K562 (cell line): Measurements from ENCODE around the gene PPFIA1. TPM values are rescaled to one million over a fixed set of nuclear protein-coding genes. Genes with fewer than 3 reads are reported as not detected.

ENCODE experiments used
- ATAC-seq: fragments of 200-7000 bp; cut with Tn5 transposase; 3 replicates; pipeline ENCODE4 v1.9.1; 2020; ENCODE audit warnings: moderate library complexity
- BruUV-seq: library from RNA; stranded (reverse); fragments of 400-500 nt; replicated peaks from 2 replicates; lab custom pipeline; 2021; lab: Mats Ljungman, UMichigan
- CTCF ChIA-PET: fragments of 300-600 bp; formaldehyde crosslinking; extraction: SDS; loops from one replicate; lab custom pipeline; 2021; ENCODE audit warnings: low intra/inter-chr PET ratio; lab: Yijun Ruan, JAX
- POLR2A ChIA-PET: fragments of 300-600, 350-650 bp; sonication (Branson Sonifier 250); formaldehyde crosslinking; extraction: SDS; loops from one replicate; lab custom pipeline; 2021; ENCODE audit warnings: antibody characterized with exemption, inconsistent platforms; lab: Yijun Ruan, JAX
- DNase-seq, 4 experiments: peaks; one replicate each; pipeline versions ENCODE4 v3.0.0 to v3.0.0-alpha.2; 2011 to 2018; ENCODE audit warnings: low spot score in 3 of 4, mixed read lengths in 3 of 4; ENCODE audit errors: extremely low read depth in 1 of 4
- FAIRE-seq: peaks from 2 replicates; lab custom pipeline; 2011; peaks lifted over from hg19 to GRCh38; lab: Jason Lieb, UNC
- H2AFZ ChIP-seq: 2 replicates; pipeline ENCODE4 v1.6.0; 2011; ENCODE audit warnings: low read depth, low read length, control low read depth, inconsistent platforms
- H3K27ac ChIP-seq: fragments of 200-600 bp; 3 replicates; pipeline ENCODE4 v1.8.0; 2011; ENCODE audit warnings: low read depth, mild to moderate bottlenecking, control low read depth, inconsistent platforms, low read length, moderate library complexity, mixed read lengths; ENCODE audit errors: extremely low read depth
- H3K27me3 ChIP-seq, 2 experiments: fragments of 300-600 bp in 1 of 2; 2 replicates in 1 of 2; 3 replicates in 1 of 2; pipeline versions ENCODE4 v1.6.0 to v1.8.0; 2011; ENCODE audit warnings: inconsistent platforms in 2 of 2, low read length in 2 of 2, mild to moderate bottlenecking in 1 of 2, mixed read lengths in 1 of 2, moderate library complexity in 1 of 2; ENCODE audit not compliant: control insufficient read depth in 2 of 2, insufficient read depth in 2 of 2
- H3K36me3 ChIP-seq: fragments of 300-600 bp; 3 replicates; pipeline ENCODE4 v1.8.0; 2011; ENCODE audit warnings: mild to moderate bottlenecking, low read length, inconsistent platforms; ENCODE audit not compliant: control insufficient read depth, insufficient read depth
- H3K4me1 ChIP-seq, 2 experiments: fragments of 200-600 bp in 1 of 2; replicated peaks in 1 of 2; 2 replicates in 1 of 2; 3 replicates in 1 of 2; pipeline versions ENCODE4 v1.5.1 to v1.8.0; 2011; ENCODE audit warnings: inconsistent platforms in 2 of 2, low read length in 2 of 2, mild to moderate bottlenecking in 1 of 2, mixed read lengths in 1 of 2, moderate library complexity in 1 of 2; ENCODE audit not compliant: control insufficient read depth in 2 of 2, insufficient read depth in 2 of 2
- H3K4me2 ChIP-seq: 2 replicates; pipeline ENCODE4 v1.6.1; 2011; ENCODE audit warnings: low read length, control low read depth, inconsistent platforms, mixed read lengths; ENCODE audit not compliant: insufficient read depth
- H3K4me3 ChIP-seq: fragments of 200-600 bp; sonication (generic), shearing (Covaris generic); 2 replicates; pipeline ENCODE4 v1.5.1; 2016; ENCODE audit warnings: control low read depth, inconsistent platforms
- H3K79me2 ChIP-seq: fragments of 200-600 bp; 3 replicates; pipeline ENCODE4 v1.8.0; 2011; ENCODE audit warnings: low read length, inconsistent platforms; ENCODE audit not compliant: control insufficient read depth, insufficient read depth
- H3K9ac ChIP-seq, 2 experiments: 2 replicates each; pipeline versions ENCODE4 v1.6.0 to v1.6.1; 2011; ENCODE audit warnings: low read depth in 2 of 2, low read length in 2 of 2, control low read depth in 1 of 2, inconsistent platforms in 1 of 2, mild to moderate bottlenecking in 1 of 2, mixed read lengths in 1 of 2; ENCODE audit not compliant: insufficient read depth in 1 of 2
- H3K9me1 ChIP-seq: one replicate; pipeline ENCODE4 v1.6.0; 2011; ENCODE audit warnings: inconsistent platforms, mild to moderate bottlenecking, low read length, moderate library complexity; ENCODE audit not compliant: control insufficient read depth, insufficient read depth
- H3K9me3 ChIP-seq: replicated peaks from 2 replicates; pipeline ENCODE4 v1.5.1; 2011; ENCODE audit warnings: low read depth, low read length, inconsistent platforms; ENCODE audit not compliant: control insufficient read depth, insufficient read depth
- H4K20me1 ChIP-seq: replicated peaks from 2 replicates; pipeline ENCODE4 v1.6.1; 2011; ENCODE audit warnings: low read length, inconsistent platforms, mixed read lengths; ENCODE audit not compliant: control insufficient read depth, insufficient read depth
- ELF1 ChIP-seq: fragments of 200-800 bp; sonication (Bioruptor generic); IDR thresholded peaks from 2 replicates; pipeline ENCODE4 v1.6.1; 2016; ENCODE audit warnings: missing genetic modification characterization, missing compliant biosample characterization
- FOXA3 ChIP-seq, 2 experiments: fragments of 450-650 bp in 1 of 2; sonication (generic) in 1 of 2; formaldehyde crosslinking; IDR thresholded peaks in 1 of 2; conservative IDR thresholded peaks in 1 of 2; 2 replicates each; pipeline versions ENCODE4 v1.4.0 to v1.8.0; 2020 to 2022; ENCODE audit warnings: mild to moderate bottlenecking in 2 of 2, missing genetic modification reagents in 1 of 2
- POLR2A ChIP-seq: fragments of 450-650 bp; conservative IDR thresholded peaks from 2 replicates; pipeline ENCODE4 v1.6.1; 2016
- POLR2G ChIP-seq: fragments of 200-400 bp; formaldehyde crosslinking; IDR thresholded peaks from 2 replicates; pipeline ENCODE4 v1.6.1; 2017; ENCODE audit warnings: low read depth, mild to moderate bottlenecking, antibody characterized with exemption, low read length, moderate library complexity
- RBFOX2 ChIP-seq: fragments of 200-400 bp; formaldehyde crosslinking; IDR thresholded peaks from 2 replicates; pipeline ENCODE4 v1.6.1; 2017; ENCODE audit warnings: low read depth, mild to moderate bottlenecking, low read length, moderate library complexity
- RBM22 ChIP-seq: fragments of 200-400 bp; formaldehyde crosslinking; IDR thresholded peaks from 2 replicates; pipeline ENCODE4 v1.6.1; 2018; ENCODE audit warnings: low read length, low read depth; ENCODE audit not compliant: poor library complexity, severe bottlenecking
- SUPT5H ChIP-seq: fragments of 450-650 bp; IDR thresholded peaks from 2 replicates; pipeline ENCODE4 v1.6.1; 2016
- TCF3 ChIP-seq: sonication (generic); formaldehyde crosslinking; IDR thresholded peaks from 2 replicates; pipeline ENCODE4 v1.4.0; 2020; ENCODE audit warnings: mild to moderate bottlenecking, missing genetic modification reagents
- WGBS: fragments of 100-300 bp; shearing (Covaris generic); methylation state at CpG from one replicate; pipeline ENCODE4 v1.1.6; 2016; ENCODE audit warnings: low coverage, mixed read lengths; ENCODE audit not compliant: insufficient coverage; ENCODE audit errors: missing lambda C conversion rate; 5-methylcytosine and 5-hydroxymethylcytosine counted together
- in situ Hi-C: fragments of 300-500 bp; cut with MboI; formaldehyde crosslinking; loops from 4 replicates; pipeline ENCODE4 v1.15.0; 2018; ENCODE audit warnings: inconsistent platforms, mixed read lengths
- intact Hi-C: fragments of 100-400 bp; cut with micrococcal nuclease; formaldehyde crosslinking; loops from 2 replicates; pipeline ENCODE4 v1.14.2; 2022
- polyA plus RNA-seq, 8 experiments: library from polyadenylated mRNA; depleted of rRNA in 4 of 8; stranded (reverse) in 5 of 8; unstranded in 3 of 8; fragments of >200 nt; fragmentation: Nextera tagmentation in 2 of 8; fragmentation: Illumina TruSeq in 1 of 8; extraction: Ambion mirVana in 2 of 8; extraction: Trizol in 1 of 8; gene quantifications; 2 replicates each; pipeline versions ENCODE4 v1.2.1 to v1.2.3, GENCODE V29; 2011 to 2014; ENCODE audit warnings: inconsistent platforms in 1 of 8, missing spikeins in 1 of 8
- total RNA-seq, 7 experiments: library from RNA; depleted of rRNA in 6 of 7; stranded (reverse); fragments of >200 nt in 6 of 7; fragmentation: Illumina TruSeq in 2 of 7; extraction: Trizol in 2 of 7; gene quantifications; 2 replicates each; pipeline versions ENCODE4 v1.2.1 to v1.2.3, GENCODE V29; 2011 to 2021; ENCODE audit warnings: low replicate concordance in 1 of 7

Gene PPFIA1
- total and polyA plus RNA-seq, 9 of the 15 experiments (the other 6 are each of a cell fraction or from before 2014, with no cell fraction given) = 9.9 to 41.5 (median 28.5) TPM

- ATAC-seq = no peak
- no TSS peak for BruUV-seq
- H2AFZ ChIP-seq = no peak overlapping the region
- peak overlapping the region in 1 of 2 experiments; percentile 37; a peak in 1 of 4 replicates for H3K9ac ChIP-seq
- H3K27ac ChIP-seq = no peak overlapping the region
- peaks cover 16% of the 10 kb centered on the region for H3K79me2 ChIP-seq
- H3K4me1 ChIP-seq = peaks cover 6 to 11% of the 10 kb centered on the region in 2 experiments; a peak in 4 of 5 replicates
- FAIRE-seq = no peak
- in situ Hi-C loops = no loop called here
- no peak overlapping the region for H3K4me2 ChIP-seq
- peaks cover 70% of the 10 kb centered on the region for H3K36me3 ChIP-seq
- CTCF ChIA-PET = no interaction called here
- H3K9me3 ChIP-seq = no peaks in the 10 kb centered on the region
- H3K4me3 ChIP-seq = no peak overlapping the region
- POLR2A ChIA-PET = interaction anchor here (0.7 to 1.2 kb wide), 3 partner anchors 10 to 217 kb away, joined by 3 to 4 read pairs (median 3); no protein-coding TSS in a partner anchor
- 97% methylated on average over 13 of the region's 18 CpGs for WGBS
- peaks cover 3% of the 10 kb centered on the region for H3K9me1 ChIP-seq
- H3K27me3 ChIP-seq = no peaks in the 10 kb centered on the region
- TF ChIP-seq FOXA3 (CRISPR knock-in tag; conservative IDR thresholded peaks at IDR 0.05 in 1 of 2, IDR thresholded peaks at IDR 0.05 in 1 of 2) (no peak), RBM22 (peak; percentile 17), POLR2A (peak; percentile 50; the same call in 1 of the 2 replicates), RBFOX2 (0 out of 2 replicates have a peak, but pooled peaks have one; percentile 33), SUPT5H (peak; percentile 49; the same call in 1 of the 2 replicates), POLR2G (peak; percentile 34; the same call in 1 of the 2 replicates), TCF3 (no peak), ELF1 (tag) (no peak)
- TF ChIP-seq, all 486 proteins: peak for 5
- DNase-seq = no peak
- intact Hi-C loops = no loop called here
- no peaks in the 10 kb centered on the region; the same call in 1 of the 2 replicates for H4K20me1 ChIP-seq
These were observed 114.2 kb downstream of the PPFIA1 start for GRCh38 chr11:70384566-70385152.
